GM12892 (cell line): ENCODE measurements around the gene VCL.
"Not testable (repeated sequence)": the region's sequence is repeated elsewhere in the genome, so short reads cannot be mapped to it uniquely, and the experiment has no call there.

ENCODE experiments used
- DNase-seq: peaks from one replicate; pipeline ENCODE4 v3.0.0; 2011; ENCODE audit not compliant: insufficient read length
- FAIRE-seq: peaks from 2 replicates; lab custom pipeline; 2011; peaks lifted over from hg19 to GRCh38; lab: Jason Lieb, UNC
- POLR2A ChIP-seq: IDR thresholded peaks from 2 replicates; pipeline ENCODE4 v1.6.1; 2011; ENCODE audit warnings: low read depth, low read length, control low read depth
- POLR2AphosphoS5 ChIP-seq: IDR thresholded peaks from 2 replicates; pipeline ENCODE4 v1.6.1; 2011; ENCODE audit warnings: low read depth, low read length, control low read depth
- TAF1 ChIP-seq: IDR thresholded peaks from 2 replicates; pipeline ENCODE4 v1.6.1; 2011; ENCODE audit warnings: low read depth, mild to moderate bottlenecking, control low read depth, low read length, borderline replicate concordance

Gene VCL

DNA sequence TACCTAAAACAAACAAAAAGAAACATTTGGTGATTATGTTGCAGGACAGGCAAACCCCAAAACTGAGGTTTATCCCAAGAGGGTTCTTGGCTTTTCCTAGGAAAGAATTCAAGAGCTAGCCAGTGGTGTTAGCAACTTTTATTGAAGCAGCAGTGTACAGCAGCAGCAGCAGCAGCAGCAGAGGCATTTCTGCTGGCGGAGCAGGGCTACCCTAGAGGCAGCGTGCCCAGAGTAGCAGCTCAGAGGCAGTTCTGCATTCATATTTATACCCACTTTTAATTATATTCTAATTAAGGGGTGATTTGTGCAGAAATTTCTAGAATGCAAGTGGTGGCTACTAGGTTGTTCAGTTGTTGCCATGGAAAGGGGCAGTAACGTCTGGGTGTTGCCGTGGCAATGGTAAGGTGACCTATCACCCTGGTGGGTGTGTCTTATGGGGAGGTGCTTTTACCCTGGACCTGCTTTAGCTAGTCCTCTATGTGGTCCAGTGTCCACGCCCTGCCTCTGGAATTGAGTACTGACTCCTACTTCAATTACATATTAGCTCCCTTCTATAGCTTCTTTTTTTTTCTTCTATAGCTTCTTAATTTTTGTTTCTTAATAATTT is 53.9 kb downstream of the VCL start:
- no peak for TF ChIP-seq TAF1
- no peak for TF ChIP-seq POLR2AphosphoS5
- TF ChIP-seq POLR2A, result no peak
- DNase-seq (no peak), FAIRE-seq (no peak)

GRCh38 chr10:74052994-74053393 is 55.1 kb downstream of the VCL start:
- no peak for DNase-seq
- TF ChIP-seq TAF1 (no peak), POLR2A (no peak), POLR2AphosphoS5 (no peak)
- FAIRE-seq, result no peak

- TF ChIP-seq POLR2A (no peak), POLR2AphosphoS5 (no peak), TAF1 (no peak)
- DNase-seq (no peak), FAIRE-seq (no peak)
Measured at GRCh38 chr10:74055383-74056049, 57.6 kb downstream of the VCL start.

DNA sequence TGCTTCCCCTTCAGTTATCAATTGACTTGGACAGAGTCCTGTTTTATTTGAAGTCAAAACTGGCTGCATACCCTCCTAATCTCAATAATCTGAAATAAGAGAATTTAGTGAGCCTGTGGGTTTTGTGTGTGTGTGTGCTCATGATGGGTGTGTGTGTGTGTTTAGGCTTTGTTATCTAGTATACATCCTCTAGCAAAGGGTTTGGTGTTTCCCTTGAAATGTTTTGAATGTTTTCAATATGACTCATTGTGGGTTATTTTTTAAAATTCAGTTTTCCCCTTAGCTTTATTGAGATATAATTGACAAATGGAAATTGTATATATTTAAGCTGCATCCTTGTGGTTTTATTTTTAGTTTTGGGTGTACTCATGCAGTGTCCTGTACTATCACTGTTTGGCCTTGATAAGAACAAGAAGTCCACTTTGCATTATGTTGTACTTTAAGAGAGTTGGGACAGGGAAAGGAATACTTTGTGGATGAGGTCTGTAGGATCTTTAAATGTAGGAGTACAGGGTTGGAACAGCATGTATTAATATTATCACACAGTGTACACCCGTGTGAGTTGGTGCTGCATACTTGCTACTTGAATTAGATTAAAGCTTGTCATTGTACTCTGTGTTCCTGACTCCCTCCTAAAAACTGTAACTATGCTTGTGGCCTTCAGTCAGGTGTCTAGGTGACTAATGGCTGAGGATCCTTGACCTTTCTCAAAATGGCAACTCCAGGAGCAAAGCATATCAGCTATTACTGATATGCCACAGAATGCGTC is 58.3 kb downstream of the VCL start:
- FAIRE-seq, result peak; percentile 83
- TF ChIP-seq POLR2A, result no peak
- no peak for TF ChIP-seq TAF1
- no peak for TF ChIP-seq POLR2AphosphoS5
- DNase-seq, result no peak

DNA sequence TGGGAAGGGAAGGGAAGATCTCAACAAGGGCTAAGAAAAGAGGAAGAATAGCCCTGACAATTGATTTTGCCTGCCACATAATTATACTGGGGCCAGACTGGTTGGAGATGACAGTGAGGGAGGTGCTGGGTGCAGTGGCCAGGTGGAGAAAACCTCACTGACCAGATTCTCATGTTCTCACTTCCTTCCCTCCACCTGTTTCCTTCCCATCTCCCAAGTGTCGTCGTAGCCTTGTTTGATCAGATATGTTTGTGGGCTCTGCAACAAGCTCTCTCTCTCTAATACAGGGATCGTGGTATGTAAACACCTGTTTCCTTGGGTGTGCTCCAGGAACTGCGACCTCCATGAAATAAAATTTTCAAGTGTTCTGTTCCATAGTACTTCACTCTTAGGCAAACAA is 60.2 kb downstream of the VCL start:
- DNase-seq (no peak), FAIRE-seq (peak; percentile 73)
- TF ChIP-seq TAF1 (no peak), POLR2AphosphoS5 (no peak), POLR2A (no peak)

GRCh38 chr10:74058658-74059057 is 60.7 kb downstream of the VCL start:
- peak; percentile 89 for FAIRE-seq
- no peak for DNase-seq
- TF ChIP-seq POLR2AphosphoS5 (no peak), POLR2A (no peak), TAF1 (no peak)

DNA sequence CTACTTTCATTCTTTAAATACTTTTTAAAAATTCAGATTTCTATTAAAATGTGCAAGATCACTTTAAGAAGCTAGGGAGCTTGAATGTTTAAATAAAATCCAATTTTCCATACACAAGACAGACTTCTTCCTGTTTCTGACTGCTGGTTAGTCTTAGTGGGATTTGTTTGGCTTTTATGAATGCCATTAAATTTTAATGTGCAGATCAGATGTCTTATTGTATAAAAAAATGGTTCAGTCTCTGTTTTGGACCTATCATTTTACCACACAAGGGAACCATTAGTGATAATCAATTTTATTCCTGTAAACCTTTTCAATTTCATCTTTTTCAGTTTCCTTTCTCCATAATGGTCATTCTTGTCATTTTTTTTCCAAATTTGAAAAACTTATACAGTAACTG is 63.2 kb downstream of the VCL start:
- no peak for DNase-seq
- TF ChIP-seq POLR2A, result no peak
- no peak for TF ChIP-seq TAF1
- TF ChIP-seq POLR2AphosphoS5, result no peak
- FAIRE-seq, result no peak

- not testable (repeated sequence) for FAIRE-seq, DNase-seq
Measured at GRCh38 chr10:74061978-74062377, 64.1 kb downstream of the VCL start.

DNA sequence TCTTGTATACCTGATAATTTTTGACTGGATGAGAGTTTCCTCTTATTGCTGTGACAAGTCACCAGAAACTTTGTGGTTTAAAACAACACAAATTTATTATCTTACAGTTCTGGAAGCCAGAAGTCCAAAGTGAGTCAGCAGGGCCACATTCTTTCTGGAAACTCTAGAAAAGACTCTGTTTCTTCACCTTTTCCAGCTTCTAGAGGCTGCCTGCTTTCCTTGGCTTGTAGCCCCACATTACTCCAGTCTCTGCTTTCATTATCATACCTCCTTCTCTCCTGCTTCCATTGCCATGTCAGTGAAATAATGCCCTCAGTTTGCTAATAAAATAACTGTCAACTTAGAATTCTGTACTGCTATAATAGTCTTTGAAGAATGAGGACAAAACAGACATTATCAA is 65.3 kb downstream of the VCL start:
- DNase-seq (no peak), FAIRE-seq (no peak)
- no peak for TF ChIP-seq POLR2AphosphoS5
- TF ChIP-seq POLR2A, result no peak
- no peak for TF ChIP-seq TAF1

GRCh38 chr10:74067373-74068352 is 69.7 kb downstream of the VCL start:
- DNase-seq (no peak), FAIRE-seq (no peak)
- no peak for TF ChIP-seq TAF1
- no peak for TF ChIP-seq POLR2AphosphoS5
- TF ChIP-seq POLR2A, result no peak

DNA sequence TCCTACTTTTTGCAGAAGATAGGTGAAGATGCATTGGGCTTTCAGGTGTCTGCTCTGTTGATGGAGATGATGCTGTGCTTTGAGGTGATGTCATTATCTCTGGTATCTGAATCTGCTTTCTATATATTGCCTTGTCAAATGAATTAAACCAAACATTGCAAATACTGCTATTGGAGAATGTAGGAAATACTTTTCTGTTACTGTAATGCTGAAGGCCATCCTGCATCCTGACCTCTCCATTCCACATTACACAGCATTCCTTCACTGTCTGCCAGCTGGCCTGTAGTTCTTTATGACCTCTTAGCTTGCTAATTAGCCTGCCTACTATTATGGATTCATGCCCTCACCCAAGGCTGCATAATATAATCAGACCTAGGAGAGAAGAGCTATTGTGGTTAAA is 73.2 kb downstream of the VCL start:
- FAIRE-seq (no peak), DNase-seq (no peak)
- TF ChIP-seq POLR2AphosphoS5 (no peak), POLR2A (no peak), TAF1 (no peak)
